C4-2B (cell line): Measurements from ENCODE around the gene GJD4.

ENCODE experiments used
- CTCF ChIP-seq: fragments of 450-650 bp; conservative IDR thresholded peaks from 2 replicates; pipeline ENCODE4 v1.5.1; 2017; ENCODE audit warnings: mild to moderate bottlenecking
- ZFX ChIP-seq: fragments of 450-650 bp; IDR thresholded peaks from 2 replicates; pipeline ENCODE4 v1.6.1; 2017

DNA sequence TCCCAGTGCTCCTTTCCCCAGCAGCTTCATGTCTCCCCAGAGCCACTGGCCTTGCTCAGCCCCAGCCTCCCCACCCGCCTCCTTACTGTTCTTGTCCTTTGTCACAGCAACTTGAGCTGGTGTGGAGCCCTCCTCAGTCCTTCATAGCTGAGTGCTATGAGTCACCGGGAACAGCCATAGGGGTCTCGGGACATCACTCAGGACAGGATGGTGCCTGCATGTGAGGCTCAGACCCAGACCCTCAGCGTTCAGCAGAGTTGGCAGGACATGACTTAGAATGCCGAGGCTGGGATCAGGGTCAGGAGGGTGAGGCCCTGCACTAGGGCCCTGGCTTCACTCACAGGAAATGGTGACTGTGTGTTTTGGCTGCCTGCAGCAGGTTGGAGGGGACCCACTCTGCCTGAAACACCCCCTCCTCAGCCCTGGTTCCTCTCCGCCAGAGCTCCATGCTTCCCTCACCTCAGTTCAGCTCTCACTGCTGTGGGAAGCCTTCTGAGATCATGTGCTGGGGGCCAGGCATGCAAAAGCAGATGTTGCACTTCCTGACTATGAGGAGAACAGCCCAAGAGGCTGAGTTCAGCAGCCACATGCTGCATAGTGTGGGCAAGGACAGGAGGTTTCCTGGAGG is 40.7 kb upstream of the GJD4 start:
- TF ChIP-seq CTCF: no peak
- TF ChIP-seq ZFX: no peak
